GM18526 (cell line): Measurements from ENCODE around the gene MGAT5.

ENCODE experiments used
- POLR2A ChIP-seq: IDR thresholded peaks from 3 replicates; pipeline ENCODE4 v1.6.1; 2011; ENCODE audit not compliant: insufficient read length; ENCODE audit errors: extremely low read depth

MGAT5 gene

DNA sequence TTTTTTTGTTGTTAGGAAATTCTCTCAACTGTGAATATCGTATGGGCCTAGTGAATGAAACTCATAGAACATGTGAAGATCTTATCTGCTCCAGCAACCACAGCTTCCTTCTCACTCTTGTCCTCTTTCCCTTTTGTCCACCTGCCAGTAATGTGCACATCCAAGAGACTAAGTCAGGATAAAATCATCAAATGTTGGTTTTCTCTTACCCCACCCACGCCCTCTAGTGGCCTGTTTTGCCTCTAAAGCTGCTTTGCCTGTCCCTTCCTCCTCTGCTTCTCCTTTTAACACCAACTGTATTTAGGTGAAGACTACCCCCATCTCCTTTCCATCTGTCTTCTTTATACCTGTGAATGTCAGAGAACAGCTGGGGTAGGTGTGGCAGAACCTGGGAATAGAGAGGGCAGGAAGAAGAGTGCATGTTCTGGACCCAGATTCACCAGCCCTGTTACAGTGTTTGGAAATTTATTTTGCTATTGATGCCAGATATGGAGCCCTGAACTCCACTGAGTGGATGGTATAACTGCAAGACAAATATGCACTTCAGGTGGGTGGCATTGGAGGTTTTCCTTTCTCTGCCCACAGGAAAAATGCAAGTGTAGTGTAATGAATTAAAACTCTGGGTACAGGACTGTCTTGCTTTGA is 8.4 kb upstream of the MGAT5 start:
- TF ChIP-seq POLR2A = no peak

DNA sequence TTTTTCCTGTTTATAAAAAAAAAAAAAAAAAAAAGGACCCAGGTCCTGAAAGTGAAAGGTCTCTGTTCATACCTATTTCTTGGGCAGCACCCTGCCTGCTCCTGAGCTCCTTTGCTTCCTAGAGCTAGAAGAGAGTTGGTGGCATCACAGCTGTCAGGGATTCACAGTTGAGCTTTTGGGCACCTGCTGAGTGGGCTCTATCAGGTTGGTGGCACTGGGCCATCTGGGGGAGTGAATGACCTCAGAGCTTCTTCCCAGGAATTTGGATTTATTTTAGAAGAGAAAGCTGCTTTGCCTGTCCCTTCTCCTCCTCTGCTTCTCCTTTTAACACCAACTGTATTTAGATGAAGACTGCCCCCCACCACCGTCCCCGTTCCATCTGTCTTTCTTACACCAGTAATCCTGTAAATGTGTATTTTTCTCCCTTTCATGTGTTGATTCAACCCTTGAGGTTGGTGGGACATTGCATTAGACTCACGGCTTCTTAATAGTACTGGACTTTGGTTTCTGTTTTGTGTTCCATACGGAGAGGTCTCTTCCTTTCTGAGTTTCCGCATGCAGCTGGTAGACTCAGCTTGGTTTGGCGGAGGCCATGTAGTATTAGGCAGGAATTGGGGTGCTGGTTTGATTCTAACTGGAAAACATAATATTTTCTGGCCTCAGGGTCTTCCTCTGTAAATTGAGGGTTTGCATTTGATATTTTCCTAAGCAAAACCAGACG is 7.6 kb upstream of the MGAT5 start:
- no peak for TF ChIP-seq POLR2A

- no peak for TF ChIP-seq POLR2A
These were observed 6.2 kb upstream of the MGAT5 start for GRCh38 chr2:134247679-134248078.

GRCh38 chr2:134248913-134249312 is 5.0 kb upstream of the MGAT5 start:
- no peak for TF ChIP-seq POLR2A

DNA sequence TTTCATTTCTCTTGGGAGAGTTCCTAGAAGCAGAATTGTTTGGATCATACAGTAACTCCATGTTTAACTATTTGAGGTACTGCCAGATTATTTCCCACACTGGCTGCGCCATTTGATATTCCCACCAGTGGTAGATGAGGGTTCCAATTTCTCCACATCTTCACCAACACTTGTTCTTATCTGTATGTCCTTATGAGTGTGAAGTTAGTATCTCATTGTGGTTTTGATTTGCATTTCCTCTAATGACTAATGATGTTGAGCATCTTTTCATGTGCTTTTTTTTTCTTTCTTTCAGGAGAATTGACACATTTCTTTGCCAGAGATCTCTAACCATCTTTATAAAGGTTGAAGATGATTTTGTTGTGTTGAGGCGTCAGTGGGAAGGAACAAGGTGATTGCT is 4.1 kb upstream of the MGAT5 start:
- TF ChIP-seq POLR2A = no peak

DNA sequence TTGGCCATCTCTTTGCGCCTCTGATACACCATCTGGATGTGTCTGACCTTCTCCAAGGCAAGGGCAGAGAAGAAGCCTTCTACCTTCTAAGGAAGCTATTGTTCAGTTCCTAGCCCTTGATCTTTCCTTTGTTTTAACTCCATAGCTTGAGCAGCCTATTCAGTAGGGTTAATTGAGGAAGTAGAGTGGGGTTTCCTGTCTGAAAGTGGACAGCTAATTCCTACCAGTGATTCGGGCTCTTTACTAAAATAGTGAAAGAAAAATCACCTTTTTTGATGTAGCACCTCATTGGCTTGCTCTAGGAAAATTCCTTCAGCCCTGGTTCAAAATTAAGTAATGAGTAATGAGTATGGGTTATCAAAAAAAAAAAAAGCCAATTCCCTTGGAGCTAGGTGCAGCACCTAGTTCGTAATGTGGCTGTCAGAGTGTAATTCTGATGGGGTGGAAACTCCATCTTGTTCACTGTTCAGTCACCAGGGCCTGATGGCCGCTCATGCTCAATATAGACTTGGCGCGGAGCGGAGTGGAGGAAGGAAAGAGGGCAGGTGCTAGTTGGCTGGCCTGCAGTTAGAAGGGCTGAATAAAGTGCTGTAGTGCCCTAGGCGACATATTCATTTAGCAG is 2.9 kb upstream of the MGAT5 start:
- no peak for TF ChIP-seq POLR2A

- no peak for TF ChIP-seq POLR2A
These were observed 1.7 kb upstream of the MGAT5 start for GRCh38 chr2:134252092-134252750.

GRCh38 chr2:134253117-134253704 is 661 bp upstream of the MGAT5 start:
- no peak for TF ChIP-seq POLR2A

DNA sequence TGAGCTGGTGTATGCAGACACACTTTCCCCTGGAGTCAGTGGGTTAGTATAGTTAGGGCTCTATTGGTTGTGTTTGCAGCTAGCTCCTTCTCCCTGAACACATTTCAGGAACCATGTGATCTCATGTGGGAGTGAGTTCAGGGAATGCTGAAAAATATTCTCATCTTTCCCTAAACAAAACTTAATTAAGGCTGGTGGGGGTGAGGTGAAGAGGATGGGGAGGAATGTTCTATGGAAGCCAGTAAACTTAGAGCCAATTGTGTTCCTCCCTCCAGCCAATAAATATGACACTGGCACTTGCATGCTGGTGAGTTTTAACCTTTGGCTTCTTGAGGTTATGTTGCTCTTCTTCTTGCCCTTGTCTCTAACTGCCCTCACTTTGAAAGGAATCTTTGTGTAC is 952 bp downstream of the MGAT5 start:
- TF ChIP-seq POLR2A = no peak

GRCh38 chr2:134256956-134257355 is 3.1 kb downstream of the MGAT5 start:
- TF ChIP-seq POLR2A = no peak

GRCh38 chr2:134257509-134257908 is 3.6 kb downstream of the MGAT5 start:
- no peak for TF ChIP-seq POLR2A

DNA sequence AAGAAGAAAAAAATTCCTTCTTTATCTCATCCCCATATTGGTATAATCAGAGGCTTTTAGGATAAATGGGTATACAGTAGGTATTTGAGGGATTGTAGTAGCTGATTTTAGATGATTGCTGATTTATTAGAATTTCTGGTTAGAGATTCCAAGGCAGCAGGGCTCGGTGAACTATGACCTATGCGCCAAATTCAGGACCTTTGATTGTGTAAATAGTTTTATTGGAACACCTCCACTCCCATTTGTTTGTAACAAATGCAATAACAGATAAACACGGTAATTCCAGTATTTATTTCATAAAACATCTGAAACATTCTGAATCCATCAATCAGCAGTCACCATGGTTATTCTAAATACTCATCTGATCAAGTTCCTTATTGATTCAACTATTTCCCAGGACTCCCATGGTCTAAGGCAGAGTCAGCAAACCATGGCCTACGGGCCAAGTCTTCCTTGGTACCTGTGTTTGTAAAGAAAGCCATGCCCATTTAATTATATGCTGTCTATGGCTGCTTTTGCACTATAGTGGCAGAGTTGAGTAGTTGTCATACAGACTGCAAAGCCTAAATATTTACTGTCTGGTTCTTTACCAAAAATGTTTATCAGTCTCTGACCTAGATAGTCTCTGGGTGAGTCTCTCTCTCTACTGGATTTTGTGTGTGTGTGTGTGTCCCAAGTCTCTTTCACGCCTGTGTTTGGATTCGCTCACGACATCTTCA is 4.3 kb downstream of the MGAT5 start:
- no peak for TF ChIP-seq POLR2A

DNA sequence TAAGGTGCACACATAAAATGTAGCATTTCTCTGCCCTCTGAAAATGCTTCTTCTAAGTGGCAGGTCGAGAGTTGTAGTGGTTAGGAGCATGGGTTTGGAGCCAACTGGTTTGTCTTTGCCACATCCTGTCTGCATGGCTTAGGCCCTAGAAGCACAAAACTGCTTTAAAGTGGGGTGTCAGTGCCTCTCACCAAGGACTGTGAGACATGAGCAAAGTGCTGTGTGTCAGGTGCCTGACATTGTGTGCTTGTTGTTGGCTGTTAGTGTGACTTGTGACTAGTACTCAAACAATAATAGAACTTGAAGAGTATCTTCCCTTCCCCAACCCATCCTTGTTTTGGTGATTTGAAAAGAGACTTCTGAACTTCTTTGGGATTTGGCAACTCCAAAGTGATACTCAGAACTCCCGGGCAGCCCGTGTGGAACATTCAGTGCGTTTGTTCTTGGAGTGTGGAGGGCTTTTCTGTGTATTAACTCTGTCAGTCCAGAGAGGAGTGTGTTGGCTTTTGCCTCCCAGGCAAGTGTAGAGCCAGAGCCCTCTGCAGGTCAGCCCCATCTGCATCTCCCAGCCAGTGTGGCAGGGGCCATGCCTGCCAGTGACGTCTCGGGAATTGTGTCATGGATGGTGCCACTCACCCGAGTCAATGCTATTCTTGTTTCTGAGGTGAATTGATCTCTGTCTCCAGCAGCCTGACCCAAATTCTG is 5.0 kb downstream of the MGAT5 start:
- no peak for TF ChIP-seq POLR2A

DNA sequence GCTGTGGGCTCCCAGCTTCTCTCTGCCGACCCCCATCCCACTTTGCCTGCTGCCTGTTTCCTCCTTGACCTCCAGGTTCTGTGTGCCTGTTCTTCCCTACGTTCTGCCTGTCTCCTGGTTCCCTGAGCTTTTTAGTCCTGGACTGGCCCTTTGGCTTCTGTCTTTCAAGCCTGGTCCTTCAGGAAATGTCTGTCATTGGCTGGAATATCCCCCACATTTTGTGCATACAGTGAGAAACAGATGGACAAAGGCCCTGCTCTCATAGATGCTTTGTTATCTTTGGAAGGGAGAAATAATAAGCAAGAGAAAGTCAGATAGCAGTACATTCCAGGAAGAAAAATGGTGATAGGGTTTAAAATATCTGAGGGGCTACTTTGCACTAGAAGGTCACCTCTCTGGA is 5.7 kb downstream of the MGAT5 start:
- TF ChIP-seq POLR2A = no peak
